Measurements from ENCODE around the gene METRNL.
"Not testable (repeated sequence)": the region's sequence is repeated elsewhere in the genome, so short reads cannot be mapped to it uniquely, and the experiment has no call there.

METRNL gene

DNA sequence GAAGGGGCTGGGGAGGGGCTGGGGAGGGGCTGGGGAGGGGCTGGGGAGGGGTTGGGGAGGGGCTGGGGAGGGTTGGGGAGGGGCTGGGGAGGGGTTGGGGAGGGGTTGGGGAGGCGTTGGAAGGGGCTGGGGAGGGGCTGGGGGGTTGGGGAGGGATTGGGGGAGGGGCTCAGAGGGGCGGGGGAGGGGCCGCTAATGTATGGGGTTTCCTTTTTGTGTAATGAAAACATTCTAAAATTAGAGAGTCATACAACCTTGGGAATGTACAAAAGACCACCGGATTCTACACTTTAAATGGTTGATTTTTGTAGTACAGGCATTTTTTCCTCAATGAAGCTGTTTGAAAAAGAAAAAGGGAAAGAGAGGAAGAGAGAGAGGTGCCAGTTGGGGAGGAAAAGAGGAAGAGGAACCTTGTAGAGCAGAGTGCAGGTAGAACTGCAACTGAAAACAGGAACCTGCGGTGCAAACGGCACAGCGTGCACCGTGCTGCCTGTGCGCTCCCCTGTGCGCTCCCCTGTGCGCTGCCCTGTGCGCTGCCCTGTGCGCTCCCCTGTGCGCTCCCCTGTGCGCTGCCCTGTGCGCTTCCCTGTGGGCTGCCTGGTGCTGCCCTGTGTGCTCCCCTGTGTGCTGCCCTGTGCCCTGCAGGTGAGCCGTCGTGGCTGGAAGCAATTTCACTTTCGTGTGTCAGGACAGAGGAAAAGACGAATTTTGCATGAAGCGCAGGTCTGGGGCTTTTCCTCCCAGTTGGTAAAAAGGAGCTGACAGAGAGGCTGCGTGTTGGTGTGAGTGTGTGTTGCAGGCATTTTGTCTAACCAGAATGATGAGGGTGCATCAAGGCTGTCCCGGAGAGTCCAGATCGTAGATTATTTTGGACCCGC, 40.8 kb downstream of the METRNL start:
- no peak for DNase-seq

GRCh38 chr17:83121473-83121872, 42.1 kb downstream of the METRNL start:
- DNase-seq, result not testable (repeated sequence)

GRCh38 chr17:83121921-83122820, 42.8 kb downstream of the METRNL start:
- no peak for DNase-seq

DNA sequence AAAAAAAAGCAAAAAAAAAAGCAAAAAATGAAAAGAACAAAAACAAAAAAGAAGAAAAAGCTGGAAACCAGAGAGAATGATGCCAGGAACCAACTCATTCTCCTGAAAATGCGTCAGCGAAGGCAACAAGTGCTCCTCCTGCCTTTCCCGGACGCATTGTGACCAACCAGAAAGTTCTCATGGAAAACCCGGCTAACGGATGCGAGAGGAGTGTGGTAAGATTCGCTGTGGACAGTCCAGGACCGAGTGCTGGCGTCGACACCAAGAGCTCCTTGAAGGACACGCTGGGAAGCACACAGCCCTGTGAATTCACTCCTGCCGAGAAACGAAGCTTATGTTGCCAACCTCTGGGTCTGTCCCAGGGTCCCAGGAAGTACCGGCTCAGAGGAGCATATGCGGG, 43.4 kb downstream of the METRNL start:
- DNase-seq, result no peak

- no peak for DNase-seq
Measured at GRCh38 chr17:83123896-83124801, 44.7 kb downstream of the METRNL start.

GRCh38 chr17:83124871-83125514, 45.6 kb downstream of the METRNL start:
- DNase-seq, result peak in 1 of 56 donors; percentile 30

DNA sequence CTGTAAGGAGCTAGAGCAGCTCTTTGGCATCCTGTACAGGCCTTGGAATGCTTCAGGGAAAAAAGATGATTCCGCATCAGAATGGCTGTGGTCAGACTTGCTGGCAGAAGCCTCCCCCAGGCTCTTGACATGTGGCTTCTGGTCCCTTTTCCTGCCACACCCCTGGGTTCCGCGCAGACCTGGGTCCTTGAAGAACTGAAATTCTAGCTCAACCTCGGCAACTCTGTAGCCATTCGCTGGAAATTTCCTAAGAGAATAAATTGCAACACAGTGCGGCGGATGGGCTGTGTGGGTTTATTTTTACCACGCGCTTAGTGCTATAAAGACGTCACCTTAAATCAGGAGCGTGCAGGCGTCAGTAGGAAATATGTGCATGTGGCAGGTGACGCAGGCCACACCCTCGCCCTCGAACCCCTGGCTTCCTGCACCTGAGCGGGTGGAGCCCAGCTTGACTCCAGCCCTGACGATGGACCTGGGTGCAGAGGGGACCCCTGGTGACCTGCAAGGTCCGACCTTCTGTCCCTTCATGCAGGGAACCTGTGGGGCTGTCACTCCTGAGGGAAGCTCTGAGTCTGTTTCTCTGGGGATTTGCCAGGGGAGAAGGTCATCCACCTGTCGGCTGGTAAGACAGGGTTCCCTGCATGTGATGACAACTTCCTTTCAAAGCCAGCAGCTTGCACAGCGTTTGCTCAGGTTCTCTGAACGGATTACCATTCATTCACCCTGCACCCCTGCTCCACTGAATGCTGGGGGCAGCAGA, 46.3 kb downstream of the METRNL start:
- DNase-seq, result peak in 4 of 56 donors; percentile 10 to 31 (median 15)

DNA sequence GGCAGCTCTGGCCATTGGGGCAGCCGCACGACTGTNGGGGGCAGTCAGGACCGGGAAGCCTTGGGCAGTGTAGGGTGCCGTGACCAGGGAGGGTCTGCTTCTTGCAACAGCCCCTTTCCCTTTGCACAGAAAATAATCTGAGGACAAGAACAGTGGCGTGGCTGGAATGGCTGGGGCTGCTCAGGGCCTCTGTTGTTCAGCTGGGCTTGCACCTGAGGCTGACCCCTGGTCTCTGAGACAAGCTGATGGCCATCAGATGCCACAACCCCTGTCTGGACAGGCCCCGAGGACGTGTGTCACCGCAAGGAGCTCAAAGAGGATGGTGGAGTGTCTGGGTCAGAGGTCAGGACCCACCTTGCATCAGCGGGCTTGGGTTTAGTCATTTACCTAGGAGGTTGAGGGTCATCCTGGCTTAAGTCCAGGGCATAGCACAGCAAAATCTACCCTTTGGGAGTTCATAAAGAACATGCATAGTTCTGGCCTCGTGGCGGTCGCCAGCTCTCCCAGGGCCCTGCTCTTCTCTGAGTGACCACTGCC, 46.9 kb downstream of the METRNL start:
- DNase-seq, result no peak

DNA sequence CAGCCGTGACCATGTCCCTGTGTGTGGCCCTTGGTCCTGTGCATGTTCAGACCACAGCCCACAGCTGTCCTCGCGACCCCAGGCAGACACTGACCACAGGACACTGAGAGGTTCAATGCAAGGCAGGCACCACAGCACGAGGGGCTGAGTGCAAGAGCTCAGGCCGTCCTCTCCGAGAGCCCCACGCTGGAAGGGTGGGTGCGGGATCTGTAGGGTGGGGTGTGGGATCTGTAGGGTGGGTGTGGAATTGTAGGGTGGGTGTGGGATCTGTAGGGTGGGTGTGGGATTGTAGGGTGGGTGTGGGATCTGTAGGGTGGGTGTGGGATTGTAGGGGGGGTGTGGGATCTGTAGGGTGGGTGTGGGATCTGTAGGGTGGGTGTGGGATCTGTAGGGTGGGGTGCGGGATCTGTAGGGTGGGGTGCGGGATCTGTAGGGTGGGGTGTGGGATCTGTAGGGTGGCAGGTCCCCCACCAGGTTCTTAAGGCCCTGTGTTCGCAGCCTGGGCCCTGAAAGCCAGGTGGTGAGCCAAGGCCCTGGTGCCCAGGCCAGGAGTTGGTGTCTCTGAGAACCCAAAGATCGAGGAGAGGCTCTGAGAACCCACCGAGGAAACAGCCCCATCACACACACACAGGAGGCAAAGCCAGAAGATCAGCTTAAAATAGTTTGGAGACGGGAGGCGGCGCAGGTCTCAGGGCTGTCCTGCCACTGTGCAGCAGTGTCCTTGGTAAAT, 48.2 kb downstream of the METRNL start:
- DNase-seq, result no peak

GRCh38 chr17:83128306-83129240, 49.2 kb downstream of the METRNL start:
- no peak for DNase-seq

GRCh38 chr17:83129676-83130075, 50.3 kb downstream of the METRNL start:
- DNase-seq, result no peak

DNA sequence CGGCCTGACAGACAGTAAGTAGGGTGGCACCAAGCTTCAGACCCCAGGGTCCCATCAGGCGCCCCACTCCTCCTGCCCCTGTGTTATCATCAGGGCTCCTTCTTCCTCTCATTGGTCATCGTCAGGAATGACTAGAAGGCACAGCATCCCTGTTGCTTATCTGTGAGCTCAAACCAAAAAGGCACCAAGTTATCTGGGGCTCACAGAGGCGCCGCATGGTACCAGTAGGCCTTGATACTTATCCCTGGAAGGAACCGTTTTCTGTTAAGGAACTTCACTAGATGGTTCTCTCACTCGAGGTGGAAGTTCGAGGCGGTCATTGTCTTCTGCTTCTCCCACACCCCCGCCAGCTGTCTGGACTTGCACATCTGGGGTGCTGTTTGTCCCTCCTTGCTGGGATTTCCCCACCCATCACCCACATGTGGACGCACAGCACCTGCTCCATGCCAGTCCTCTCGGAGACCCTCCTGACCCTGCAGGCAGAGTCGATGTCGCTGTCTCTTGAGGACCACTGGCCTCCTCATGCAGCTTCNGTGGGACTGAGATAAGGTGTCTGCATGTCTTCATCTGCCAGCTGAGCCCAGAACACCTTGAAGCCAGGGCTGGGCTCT, 52.1 kb downstream of the METRNL start:
- no peak for DNase-seq

- no peak for DNase-seq
Measured at GRCh38 chr17:83132251-83133081, 53.1 kb downstream of the METRNL start.

GRCh38 chr17:83133302-83134121, 54.1 kb downstream of the METRNL start:
- no peak for DNase-seq

DNA sequence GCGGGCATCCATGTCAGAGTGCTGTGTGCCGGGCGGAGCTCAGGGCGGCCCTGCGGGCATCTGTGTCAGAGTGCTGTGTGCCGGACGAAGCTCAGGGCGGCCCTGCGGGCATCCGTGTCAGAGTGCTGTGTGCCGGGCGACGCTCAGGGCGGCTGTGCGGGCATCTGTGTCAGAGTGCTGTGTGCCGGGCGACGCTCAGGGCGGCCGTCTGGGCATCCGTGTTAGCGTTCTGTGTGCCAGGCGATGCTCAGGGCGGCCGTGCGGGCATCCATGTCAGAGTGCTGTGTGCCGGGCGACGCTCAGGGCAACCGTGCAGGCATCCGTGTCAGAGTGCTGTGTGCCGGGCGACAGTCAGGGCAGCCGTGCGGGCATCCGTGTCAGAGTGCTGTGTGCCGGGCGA, 55.0 kb downstream of the METRNL start:
- DNase-seq, result not testable (repeated sequence)

Data from amygdala (tissue), 56 donors.